Spinal cord (tissue), 10 donors: ENCODE measurements around the gene MRPS27. TPM values are rescaled to one million over a fixed set of nuclear protein-coding genes. Genes with fewer than 3 reads are reported as not detected.
A peak's percentile ranks its signal among the peaks of the same experiment; 100 is the strongest.

Experiments used
- DNase-seq, 6 donors: peaks; one replicate each; pipeline versions ENCODE4 v3.0.0 to v3.0.0-alpha.2; 2013 to 2015; ENCODE audit warnings: low spot score in 6 of 6, low read depth in 4 of 6
- H3K27ac ChIP-seq: one replicate; pipeline ENCODE4 v1.5.1; 2013; ENCODE audit warnings: low read depth, low read length, control low read depth
- H3K27me3 ChIP-seq: one replicate; pipeline ENCODE4 v1.6.1; 2013; ENCODE audit warnings: low read length; ENCODE audit not compliant: control insufficient read depth, insufficient read depth
- H3K36me3 ChIP-seq: one replicate; pipeline ENCODE4 v1.6.1; 2013; ENCODE audit warnings: low read length; ENCODE audit not compliant: control insufficient read depth, insufficient read depth
- H3K4me1 ChIP-seq: one replicate; pipeline ENCODE4 v1.6.1; 2013; ENCODE audit warnings: low read length; ENCODE audit not compliant: control insufficient read depth, insufficient read depth
- H3K4me3 ChIP-seq: one replicate; pipeline ENCODE4 v1.5.1; 2013; ENCODE audit warnings: low read depth, low read length, control low read depth
- H3K9me3 ChIP-seq: one replicate; pipeline ENCODE4 v1.6.1; 2013; ENCODE audit warnings: low read length; ENCODE audit not compliant: control insufficient read depth, insufficient read depth
- WGBS: methylation state at CpG from one replicate; pipeline ENCODE4 v1.1.5; 2013; ENCODE audit warnings: missing lambda C conversion rate; ENCODE audit not compliant: insufficient coverage; 5-methylcytosine and 5-hydroxymethylcytosine counted together
- polyA plus RNA-seq, 2 donors: library from polyadenylated mRNA; unstranded; fragments of 120-200 nt; gene quantifications; one replicate each; pipeline ENCODE4 v1.2.1, GENCODE V29; 2013; ENCODE audit not compliant: insufficient read length in 2 of 2
- total RNA-seq, 2 donors: library from RNA; depleted of rRNA in 1 of 2; stranded (reverse); fragments of 120-200 nt in 1 of 2; fragments of >200 nt in 1 of 2; gene quantifications; one replicate each; pipeline versions ENCODE4 v1.2.3 to v1.2.4, GENCODE V29; 2013 to 2014
- donor health status: healthy.

Gene MRPS27
- total and polyA plus RNA-seq, 4 donors: 49.4 to 58.8 (median 51.8) TPM

DNA sequence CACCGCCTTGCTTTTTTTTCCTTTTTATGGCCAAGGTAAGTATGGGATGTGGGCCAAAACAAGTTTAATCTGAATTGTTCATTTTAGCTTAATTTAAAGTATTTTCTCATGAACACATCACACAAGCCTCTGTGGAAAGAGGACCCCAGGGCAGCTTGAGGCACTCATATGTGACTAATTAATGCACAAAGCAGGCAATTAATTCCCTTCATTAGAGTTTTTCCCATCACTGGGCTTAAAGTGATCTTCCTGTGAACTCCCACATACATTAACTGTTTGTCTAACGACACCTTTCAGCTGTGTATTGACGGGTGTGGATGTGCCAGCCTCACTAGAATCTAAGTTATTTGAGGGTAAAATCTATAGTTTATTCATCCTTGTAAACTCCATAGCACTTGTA is 103.3 kb downstream of the MRPS27 start:
- Histone ChIP-seq H3K27ac (no peak overlapping the region), H3K4me1 (no peaks in the 10 kb centered on the region), H3K36me3 (peaks cover 12% of the 10 kb centered on the region), H3K4me3 (no peak overlapping the region), H3K9me3 (no peaks in the 10 kb centered on the region), H3K27me3 (no peaks in the 10 kb centered on the region)
- WGBS: no CpG with 5 or more reads among the region's 3 CpGs
- peak in 2 of 6 donors; percentile 44 to 76 for DNase-seq

DNA sequence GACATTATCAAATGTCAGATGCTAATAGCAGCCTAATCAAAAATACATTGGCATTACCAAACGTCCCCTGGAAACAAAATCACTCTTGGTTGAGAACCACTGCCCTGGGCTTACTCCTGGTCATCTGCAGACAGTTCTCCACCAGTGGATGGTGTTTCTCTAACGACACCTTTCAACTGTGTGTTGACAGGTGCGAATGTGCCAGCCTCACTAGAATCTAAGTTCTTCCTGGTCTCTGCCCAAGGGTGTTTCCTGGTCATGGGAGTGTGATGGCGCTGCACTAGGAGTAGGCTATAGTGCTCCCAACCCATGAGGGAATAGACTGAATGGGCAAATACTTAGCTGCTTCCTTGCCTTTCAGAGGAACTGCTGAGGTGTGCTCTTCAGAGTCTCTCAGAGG is 105.9 kb downstream of the MRPS27 start:
- H3K4me1 ChIP-seq: peaks cover 10% of the 10 kb centered on the region
- peaks cover 4% of the 10 kb centered on the region for H3K36me3 ChIP-seq
- no peaks in the 10 kb centered on the region for H3K27me3 ChIP-seq
- no peak overlapping the region for H3K27ac ChIP-seq
- 96% methylated on average over 4 of the region's 4 CpGs for WGBS
- DNase-seq: no peak
- H3K9me3 ChIP-seq: no peaks in the 10 kb centered on the region
- no peak overlapping the region for H3K4me3 ChIP-seq

DNA sequence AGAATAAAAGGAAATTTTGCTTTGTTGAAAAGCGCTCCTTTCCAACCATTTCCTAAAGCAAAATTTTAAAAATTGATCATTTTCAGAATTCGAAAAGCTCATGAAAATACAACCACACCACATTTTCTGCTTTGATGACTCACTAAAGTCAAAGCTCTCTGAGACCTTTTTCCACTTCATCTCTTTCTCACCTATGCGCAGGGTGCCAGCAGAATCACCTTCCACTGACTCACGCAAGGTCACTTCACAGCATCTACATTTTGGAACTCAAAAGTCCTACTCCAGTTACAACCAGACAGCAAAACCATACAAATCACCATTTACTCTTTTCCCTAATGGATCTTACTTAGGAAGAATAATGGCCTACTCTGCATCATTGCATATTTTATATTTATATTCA is 106.6 kb downstream of the MRPS27 start:
- Histone ChIP-seq H3K27ac (no peak overlapping the region), H3K4me3 (no peak overlapping the region), H3K36me3 (peaks cover 4% of the 10 kb centered on the region), H3K9me3 (no peaks in the 10 kb centered on the region), H3K4me1 (peaks cover 10% of the 10 kb centered on the region), H3K27me3 (no peaks in the 10 kb centered on the region)
- WGBS: 100% methylated on average over 3 of the region's 4 CpGs
- DNase-seq: no peak

GRCh38 chr5:72212171-72212570 is 107.9 kb downstream of the MRPS27 start:
- no peak overlapping the region for H3K27ac ChIP-seq
- H3K4me1 ChIP-seq: peaks cover 10% of the 10 kb centered on the region
- no peaks in the 10 kb centered on the region for H3K9me3 ChIP-seq
- H3K4me3 ChIP-seq: no peak overlapping the region
- H3K36me3 ChIP-seq: no peaks in the 10 kb centered on the region
- H3K27me3 ChIP-seq: no peaks in the 10 kb centered on the region
- no peak for DNase-seq
- WGBS: 100% methylated on average over 2 of the region's 2 CpGs

- WGBS: 73% methylated on average over 3 of the region's 6 CpGs
- Histone ChIP-seq H3K36me3 (no peaks in the 10 kb centered on the region), H3K27ac (peak overlapping the region; percentile 59), H3K9me3 (no peaks in the 10 kb centered on the region), H3K27me3 (no peaks in the 10 kb centered on the region), H3K4me1 (peaks cover 10% of the 10 kb centered on the region), H3K4me3 (no peak overlapping the region)
- DNase-seq: peak in 3 of 6 donors; percentile 30 to 70 (median 64)
Observed at GRCh38 chr5:72210888-72211678, 109.0 kb downstream of the MRPS27 start.

GRCh38 chr5:72209147-72210115 is 110.6 kb downstream of the MRPS27 start:
- peak in 5 of 6 donors; percentile 35 to 96 (median 71) for DNase-seq

DNA sequence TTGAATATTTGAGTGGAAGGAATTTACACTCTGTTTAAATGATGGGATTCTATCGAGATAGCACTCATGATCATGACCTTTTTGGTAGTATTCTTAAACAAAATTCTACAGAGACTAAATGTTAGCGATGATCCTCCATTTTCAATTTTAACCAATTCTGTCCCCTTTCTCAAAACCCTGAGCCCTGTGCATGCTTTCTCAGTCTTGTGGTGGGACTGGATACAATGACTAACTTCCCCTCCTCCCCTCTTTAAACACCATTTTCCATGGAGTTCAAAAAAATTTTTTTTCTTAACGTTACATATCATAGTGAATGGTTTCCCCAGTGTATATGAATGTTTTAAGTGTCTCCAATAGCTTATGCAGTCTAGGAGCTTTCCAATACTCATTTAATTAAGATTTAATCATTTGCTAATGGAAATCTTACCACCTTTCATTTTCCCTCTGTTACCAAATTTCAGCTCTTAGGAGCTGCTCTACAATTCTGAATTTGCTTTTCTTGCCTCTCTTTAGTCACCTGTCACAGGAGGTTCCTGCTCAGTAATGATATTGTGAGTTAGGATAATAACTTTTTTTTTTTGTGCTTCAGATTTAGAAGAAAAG is 111.6 kb downstream of the MRPS27 start:
- Histone ChIP-seq H3K27me3 (no peaks in the 10 kb centered on the region), H3K4me1 (peaks cover 10% of the 10 kb centered on the region), H3K36me3 (peaks cover 16% of the 10 kb centered on the region), H3K9me3 (no peaks in the 10 kb centered on the region), H3K27ac (no peak overlapping the region), H3K4me3 (no peak overlapping the region)
- WGBS: no CpG with 5 or more reads among the region's 3 CpGs
- DNase-seq: peak in 1 of 6 donors; percentile 52

More at GRCh38 chr5:72209147-72210115, 110.6 kb downstream of the MRPS27 start:
- H3K36me3 ChIP-seq: peaks cover 8% of the 10 kb centered on the region
- no peak overlapping the region for H3K4me3 ChIP-seq
- H3K4me1 ChIP-seq: peaks cover 10% of the 10 kb centered on the region
- no peak overlapping the region for H3K27ac ChIP-seq
- no peaks in the 10 kb centered on the region for H3K9me3 ChIP-seq
- 23% methylated on average over 7 of the region's 10 CpGs for WGBS
- no peaks in the 10 kb centered on the region for H3K27me3 ChIP-seq

GRCh38 chr5:72206994-72207393 is 113.0 kb downstream of the MRPS27 start:
- no peak overlapping the region for H3K4me3 ChIP-seq
- peaks cover 18% of the 10 kb centered on the region for H3K36me3 ChIP-seq
- H3K9me3 ChIP-seq: no peaks in the 10 kb centered on the region
- H3K27me3 ChIP-seq: no peaks in the 10 kb centered on the region
- H3K4me1 ChIP-seq: peaks cover 10% of the 10 kb centered on the region
- H3K27ac ChIP-seq: no peak overlapping the region
- WGBS: 60% methylated on average over 1 of the region's 3 CpGs
- DNase-seq: no peak

DNA sequence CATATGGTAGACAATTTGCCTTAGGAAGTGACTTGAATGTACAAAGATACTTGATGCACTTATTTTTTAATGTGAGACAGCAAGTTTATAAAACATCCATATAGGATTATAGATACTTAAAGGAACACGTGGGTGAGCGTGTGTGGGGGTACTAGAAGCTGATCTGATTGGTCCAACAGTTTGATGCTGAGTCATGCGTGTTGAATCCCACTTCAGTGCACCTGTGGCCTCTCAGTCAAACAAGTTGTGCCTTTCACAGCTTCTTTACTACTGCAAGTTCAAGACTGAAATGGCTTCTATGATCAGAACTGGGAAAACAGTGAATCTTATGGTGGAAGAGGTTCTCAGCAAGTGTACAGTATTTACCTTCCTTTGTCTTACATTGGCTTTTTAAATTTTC is 113.9 kb downstream of the MRPS27 start:
- Histone ChIP-seq H3K4me3 (no peak overlapping the region), H3K9me3 (no peaks in the 10 kb centered on the region), H3K36me3 (peaks cover 19% of the 10 kb centered on the region), H3K4me1 (peaks cover 10% of the 10 kb centered on the region), H3K27ac (no peak overlapping the region), H3K27me3 (no peaks in the 10 kb centered on the region)
- no peak for DNase-seq
- no CpG with 5 or more reads among the region's 3 CpGs for WGBS
